T-helper 9 cell (primary cell): ENCODE data around the gene SLC52A3.

Experiments
- DNase-seq: peaks from one replicate; pipeline ENCODE4 v3.0.0-alpha.2; 2020

The SLC52A3 gene

DNA sequence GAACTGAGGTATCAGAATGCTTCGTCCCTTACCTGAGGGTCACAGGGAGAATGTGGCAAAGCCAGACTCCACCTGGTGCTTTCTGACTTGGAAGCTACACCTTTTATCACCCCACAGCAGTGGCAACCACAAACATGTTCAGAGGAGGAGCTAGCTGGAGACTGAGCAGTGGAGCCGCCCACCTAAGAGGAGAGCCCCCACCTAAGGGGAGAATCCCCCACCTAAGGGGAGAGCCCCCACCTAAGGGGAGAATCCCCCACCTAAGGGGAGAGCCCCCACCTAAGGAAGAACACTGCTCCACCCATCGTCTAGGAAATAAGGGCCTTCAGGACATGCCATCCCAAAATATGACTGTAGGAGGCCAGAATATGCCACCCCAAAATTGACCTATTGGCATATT, 4.0 kb downstream of the SLC52A3 start:
- DNase-seq, result no peak

DNA sequence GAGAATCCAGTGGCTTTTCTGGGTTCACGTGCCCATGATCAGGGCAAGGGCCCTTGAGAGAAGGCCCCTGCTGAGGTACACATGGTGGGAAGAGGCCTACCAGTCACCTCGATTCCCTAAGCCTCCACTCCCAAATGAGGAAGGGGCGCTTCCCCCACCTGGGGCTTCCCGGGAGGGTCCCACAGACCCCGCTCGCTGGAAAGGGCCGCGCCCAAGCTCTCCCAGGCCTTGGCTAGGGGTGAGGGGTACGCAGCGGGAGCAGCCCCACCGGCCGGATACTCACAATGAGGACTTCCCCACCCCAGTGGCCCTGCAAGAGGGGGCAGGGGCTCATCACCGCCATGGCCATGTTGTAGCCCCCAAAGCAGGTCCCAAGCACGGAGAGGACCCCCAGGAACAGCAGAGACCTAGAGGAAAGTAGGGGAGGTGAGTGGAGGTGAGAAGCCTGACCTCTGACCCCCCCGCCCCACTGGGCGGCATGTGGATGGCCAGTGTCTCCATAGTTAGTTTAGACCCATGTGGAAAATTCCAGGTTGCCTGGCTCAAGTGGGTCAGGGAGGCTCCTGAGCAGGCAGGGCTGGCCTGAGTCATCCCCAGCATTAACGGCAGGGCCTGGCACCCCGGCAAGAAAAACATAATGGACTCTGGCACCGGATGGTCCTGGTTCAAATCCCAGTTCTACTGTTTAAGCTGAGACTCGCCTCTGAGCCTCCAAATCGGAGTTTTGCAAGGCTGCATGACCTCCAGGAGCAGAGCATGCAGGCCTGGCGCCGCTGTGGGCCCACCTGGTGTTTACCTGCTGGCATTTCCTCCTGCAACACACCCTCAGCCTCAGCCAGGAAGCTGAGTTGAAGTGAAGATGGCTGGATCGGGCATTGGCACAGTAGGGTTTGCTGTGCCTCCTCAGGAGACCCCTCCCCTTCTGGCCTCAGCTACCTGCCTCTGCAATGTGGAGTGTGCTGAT, 6.6 kb downstream of the SLC52A3 start:
- no peak for DNase-seq

DNA sequence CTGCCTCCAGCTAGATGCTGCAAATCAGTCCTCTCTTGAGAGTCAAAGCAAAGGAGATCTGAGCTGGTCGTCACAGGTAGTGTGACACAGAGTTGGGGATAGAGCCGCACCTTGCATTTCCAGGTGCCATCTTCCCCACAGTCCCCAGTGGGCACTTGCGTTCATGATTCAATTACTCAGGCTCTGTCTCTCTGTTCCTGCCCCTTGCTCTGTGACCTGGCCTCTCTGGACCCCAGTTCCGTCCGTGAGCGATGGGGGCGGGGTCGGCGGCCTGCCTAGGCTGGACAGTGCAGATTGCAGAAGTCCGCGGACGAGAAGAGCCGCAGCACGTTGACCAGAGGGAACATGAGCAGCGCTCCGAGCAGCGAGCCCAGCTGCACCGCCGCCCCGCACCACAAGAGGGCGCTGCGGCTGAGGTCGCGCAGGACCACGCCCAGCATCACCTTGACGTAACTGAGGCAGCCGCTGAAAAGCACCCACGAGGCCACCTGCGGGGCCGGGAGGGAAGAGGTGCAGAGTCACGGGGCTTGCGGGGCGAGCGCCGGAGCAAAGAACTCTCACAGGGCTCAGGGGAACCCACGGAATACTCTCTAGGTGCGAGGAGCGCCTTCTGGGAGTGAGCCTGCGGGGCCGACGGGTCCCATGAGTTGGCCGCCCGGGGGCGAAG, 7.4 kb downstream of the SLC52A3 start:
- DNase-seq, result peak; percentile 5

DNA sequence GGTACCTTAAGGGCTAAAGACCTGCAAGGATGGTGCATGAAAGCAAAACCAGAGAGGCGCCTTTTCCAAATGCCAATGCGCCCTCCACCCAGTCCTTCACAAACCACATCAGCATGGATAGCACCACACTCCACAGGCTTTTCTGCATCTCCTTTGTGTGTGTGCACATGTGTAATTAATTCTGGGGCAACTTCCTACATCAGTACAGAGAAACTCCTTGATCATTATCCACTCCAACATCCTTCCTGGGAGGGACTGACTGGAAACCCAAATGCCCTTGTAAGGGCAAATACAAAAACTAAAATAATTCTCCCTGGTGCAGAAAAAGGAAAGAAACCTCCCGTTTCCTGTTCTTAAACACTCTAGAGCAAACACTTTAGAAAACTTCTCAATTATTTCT, 10.8 kb downstream of the SLC52A3 start:
- DNase-seq, result no peak

DNA sequence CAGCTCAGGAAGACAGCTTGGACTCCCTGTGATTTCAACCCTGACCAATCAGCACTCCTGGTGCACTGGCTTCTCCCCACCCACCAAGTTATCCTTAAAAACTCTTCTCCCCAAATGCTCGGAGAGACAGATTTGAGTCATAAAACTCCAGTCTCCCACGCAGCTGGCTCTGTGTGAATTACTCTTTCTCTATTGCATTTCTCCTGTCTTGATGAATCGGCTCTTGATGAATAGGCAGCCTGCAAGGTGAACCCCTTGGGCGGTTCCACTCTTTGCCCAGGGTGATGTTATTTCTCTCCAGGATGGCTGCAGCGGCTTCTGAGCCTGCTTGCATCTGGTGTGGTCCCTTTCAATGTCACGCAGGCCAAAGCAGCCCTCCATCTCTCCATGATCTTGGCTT, 12.4 kb downstream of the SLC52A3 start:
- no peak for DNase-seq

DNA sequence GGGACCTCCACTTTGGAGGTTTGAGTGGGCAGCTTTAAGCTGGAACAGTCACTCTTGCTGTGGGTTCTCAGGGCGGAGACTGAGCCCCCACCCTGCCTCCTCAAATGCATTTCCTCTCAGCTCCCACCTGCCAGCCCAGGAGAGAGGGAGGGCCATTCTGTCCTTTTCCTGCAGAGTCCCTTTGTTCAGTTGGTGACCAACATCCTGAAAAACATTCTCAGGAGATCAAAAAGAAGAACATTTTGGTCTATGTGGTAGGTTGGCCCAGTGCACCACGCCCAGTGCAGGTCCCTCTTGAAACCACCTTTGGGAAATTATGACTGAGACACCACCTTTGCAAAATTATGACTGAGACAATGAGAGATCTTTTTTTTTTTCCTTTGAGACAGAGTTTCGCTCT, 13.4 kb downstream of the SLC52A3 start:
- no peak for DNase-seq

DNA sequence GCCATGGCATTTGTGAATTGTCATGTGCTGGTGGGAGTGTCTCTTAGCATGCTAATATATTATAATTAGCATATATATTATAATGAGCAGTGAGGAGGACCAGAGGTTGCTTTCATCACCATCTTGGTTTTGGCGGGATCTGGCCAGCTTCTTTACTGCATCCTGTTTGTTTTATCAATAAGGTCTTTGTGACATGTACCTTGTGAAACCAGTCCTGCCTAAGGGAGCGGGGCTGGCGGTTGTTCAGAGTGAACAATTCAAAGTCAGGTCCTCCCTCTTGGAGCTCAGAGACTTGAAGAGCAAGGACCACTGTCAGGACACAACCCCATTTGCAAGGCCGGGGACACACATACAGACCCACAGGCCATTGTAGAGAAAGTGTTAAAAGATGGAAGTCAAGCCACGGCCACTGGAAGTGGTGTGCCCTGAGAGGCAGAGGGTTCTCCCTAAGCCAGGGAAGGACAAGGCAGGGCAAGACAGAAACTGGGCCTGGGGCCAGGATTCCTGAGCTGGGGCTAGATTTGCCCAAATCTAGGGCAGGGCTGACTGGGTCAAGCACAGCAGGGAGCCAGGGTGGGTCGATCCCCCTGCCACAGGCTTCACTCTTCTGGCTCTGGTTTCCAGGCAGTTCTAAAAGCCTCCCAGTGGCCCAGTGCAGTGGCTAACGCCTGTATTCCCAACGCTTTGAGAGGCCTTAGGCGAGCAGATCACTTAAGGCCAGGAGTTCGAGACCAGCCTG, 14.2 kb downstream of the SLC52A3 start:
- DNase-seq, result no peak

DNA sequence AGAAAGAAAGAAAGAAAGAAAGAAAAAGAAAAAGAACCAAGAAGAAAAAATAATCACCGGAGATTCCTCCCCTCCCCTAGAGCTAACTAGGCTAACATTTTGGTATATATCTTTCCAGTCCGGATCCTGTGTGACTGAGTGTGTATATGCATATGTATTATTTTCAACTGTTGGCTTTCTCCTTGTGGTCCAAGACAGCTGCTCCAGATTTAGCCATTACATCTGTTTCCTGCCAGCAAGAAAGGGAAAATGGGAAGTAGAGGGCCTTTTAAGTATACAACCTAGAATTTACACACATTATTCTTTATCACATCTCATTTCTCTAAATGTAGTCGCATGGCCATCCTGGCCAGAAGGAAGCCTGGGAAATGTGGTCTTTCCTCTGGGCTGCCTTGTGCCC, 15.2 kb downstream of the SLC52A3 start:
- DNase-seq, result no peak

DNA sequence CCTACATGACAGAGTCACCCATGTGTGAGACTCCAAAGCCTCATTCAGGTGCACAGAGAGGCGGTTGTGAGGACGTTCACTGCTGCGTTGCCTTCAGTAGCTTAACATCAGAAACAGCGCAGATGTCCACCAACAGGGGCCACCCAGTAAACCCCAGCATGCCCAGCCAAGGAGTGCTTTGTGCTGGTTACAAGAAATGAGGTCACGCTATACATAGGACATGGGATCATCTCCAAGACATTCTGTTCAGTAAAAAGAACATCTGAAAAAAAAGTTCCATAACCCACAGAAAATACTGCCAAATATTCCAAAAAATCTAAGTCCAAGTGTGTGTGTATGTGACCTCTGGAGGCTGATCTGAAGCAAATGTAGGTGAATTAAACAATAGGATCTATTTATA, 16.0 kb downstream of the SLC52A3 start:
- no peak for DNase-seq

DNA sequence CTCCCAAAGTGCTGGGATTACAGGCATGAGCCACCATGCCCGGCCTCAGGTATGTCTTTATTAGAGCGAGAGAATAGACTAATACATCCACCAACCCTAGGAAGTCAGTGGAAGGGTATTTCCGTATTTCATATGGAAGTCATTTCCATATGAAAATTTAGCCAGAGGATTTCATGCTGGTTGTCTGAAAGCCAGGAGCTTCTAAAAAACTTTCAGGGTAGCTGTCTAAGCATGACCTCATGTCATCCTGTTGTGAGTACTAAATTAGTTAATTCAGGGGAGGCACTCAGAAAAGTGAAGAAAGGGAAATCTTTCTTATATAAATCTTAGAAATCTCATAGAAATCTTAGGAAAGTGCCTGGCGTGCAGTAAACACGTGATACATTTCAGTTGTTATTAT, 16.5 kb downstream of the SLC52A3 start:
- no peak for DNase-seq

DNA sequence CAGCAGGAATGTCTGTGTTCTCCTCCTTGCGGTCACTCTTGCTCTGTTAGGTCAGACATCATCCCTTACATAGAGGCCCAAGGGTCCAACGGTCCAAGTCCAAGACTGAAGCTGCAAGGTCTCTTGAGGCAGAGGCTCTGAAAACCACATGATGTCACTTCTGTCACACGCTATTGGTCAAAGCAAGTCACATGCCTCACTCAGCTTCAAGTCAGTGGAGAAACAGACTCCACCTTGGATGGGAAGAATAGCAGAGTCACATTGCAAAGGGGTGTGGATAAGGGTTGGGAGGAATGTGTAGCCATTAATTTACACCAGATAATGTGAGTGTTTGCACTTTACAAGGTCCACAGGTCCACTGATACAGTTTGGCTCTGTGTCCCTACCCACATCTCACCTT, 17.5 kb downstream of the SLC52A3 start:
- DNase-seq, result no peak

DNA sequence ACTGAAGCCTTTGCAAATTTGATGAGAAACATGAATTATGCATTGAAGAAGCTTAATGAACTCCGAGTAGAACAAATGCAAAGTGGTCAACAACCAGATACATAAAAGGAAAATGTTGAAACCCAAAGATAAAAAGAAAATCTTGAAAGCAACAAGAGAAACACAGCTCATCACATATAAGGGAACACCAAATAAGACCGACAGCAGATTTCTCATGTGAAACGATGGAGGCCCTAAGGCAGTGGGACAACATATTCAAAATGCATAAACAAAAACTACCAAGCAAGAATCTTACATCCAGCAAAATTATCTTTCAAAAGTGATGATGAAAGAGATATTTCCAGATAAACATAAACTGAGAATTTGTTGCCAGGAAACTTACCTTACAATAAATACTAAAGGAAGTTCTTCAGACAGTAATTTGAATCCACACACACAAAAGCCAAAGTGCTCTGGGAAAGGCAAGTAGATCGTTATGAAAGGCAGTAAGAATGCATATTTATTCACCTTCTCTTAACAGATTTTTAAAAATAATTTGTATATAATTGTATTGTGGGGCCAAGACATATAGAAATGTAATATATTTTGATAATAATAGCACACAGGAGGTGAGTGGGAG, 22.5 kb downstream of the SLC52A3 start:
- DNase-seq, result no peak

DNA sequence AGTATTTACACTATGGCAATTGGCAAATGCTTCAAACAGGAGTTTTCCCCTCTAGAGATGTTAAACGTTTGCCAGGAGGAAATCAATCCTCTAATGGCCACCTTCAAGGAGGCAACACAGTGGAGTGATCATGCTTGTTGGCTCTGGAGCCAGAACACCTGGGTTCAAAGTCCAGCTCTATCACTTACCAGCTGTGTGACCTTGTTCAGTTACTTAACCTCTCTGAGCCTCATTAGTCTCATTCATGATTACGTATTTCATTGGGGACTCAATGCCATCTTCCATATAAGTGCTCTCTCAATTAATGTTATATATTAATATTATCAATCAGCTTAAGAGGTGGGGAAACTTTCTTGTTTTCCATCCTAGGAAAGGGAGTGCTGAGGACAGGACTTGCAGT, 26.1 kb downstream of the SLC52A3 start:
- no peak for DNase-seq

DNA sequence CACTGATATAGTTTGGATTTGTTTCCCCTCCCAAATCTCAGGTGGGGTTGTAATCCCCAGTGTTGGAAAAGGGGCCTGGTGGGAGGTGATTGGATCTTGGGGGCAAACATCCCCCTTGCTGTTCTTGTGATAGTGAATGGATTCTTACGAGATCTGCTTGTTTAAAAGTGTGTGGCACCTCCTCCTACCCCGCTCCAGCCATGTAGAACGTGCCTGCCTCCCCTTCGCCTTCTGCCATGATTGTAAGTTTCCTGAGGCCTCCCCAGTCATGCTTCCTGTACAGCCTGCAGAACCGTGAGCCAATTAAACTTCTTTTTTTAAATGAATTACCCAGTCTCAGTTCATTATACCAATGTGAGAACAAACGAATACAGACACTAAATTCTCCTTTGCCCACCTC, 26.7 kb downstream of the SLC52A3 start:
- DNase-seq, result no peak

DNA sequence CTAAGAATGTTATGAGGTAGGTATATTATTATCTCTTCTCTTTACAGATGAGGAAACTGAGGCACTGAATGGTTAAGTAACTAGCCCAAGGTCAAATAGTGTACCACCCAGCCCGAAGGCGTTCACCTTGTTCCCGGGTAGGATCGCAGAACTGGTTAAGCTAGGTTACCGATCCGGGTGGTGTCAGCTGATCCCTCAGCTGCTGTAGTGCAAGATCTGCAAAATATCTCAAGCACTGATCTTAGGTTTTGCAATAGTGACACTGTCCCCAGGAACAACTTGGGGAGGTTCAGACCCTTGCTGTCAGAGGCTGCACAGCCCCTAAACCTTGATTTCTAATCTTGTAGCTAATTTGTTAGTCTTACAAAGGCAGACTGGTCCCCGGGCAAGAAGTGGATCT, 28.1 kb downstream of the SLC52A3 start:
- DNase-seq, result no peak

DNA sequence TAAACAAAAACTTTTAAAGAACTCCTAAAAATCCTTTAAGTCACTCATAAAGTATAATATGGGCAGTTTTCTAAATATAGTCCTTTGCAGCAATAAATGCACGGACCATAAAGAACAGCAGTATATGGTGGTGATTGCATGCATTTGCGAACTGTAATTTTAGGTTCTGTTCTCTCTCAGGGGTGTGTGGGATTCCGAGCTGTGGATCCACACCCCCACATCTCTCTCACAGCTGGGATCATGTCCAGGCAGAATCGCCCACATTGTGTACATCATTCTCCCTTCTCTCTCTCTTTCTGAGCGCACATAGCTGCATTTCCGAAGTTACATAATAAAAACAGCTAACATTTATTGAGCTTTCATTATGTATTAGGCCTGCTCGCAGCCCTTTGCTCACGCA, 28.6 kb downstream of the SLC52A3 start:
- no peak for DNase-seq

DNA sequence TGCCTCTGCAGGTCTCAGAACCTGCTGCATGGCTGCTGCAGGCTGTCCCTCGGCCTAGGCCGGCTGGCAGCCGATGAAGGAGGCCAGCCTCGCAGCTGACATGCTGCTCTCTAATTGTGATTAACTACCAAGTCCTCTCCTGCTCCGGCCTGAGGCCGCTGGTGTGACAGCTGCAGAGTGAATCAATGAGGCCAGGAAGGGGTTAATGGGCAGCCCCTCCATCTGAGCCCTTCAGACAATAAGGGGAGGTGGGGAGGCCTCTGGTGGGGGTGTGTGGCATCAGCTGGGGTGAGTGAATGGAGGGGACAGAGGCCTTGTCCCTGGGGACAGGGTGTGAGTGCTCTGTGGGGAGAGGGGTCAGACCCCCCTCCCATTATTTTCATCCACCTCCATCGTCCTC, 34.4 kb downstream of the SLC52A3 start:
- no peak for DNase-seq

DNA sequence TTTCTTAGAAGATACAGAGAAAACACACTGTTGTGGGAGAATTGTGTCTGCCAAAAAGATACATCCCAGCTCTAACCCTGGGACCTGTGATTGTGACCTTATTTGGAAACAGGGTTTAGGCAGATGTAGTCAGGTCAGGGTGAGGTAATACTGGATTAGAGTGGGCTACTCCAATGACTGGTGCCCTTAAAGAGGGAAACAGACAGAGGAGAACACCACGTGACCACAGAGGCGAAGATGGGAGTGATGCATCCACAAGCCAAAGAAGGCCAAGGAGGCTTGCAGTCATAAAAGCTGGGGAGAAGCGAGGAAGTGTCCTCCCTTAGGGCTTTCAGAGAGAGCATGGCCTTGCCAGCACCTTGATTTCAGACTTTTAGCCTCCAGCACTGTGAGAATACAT, 35.6 kb downstream of the SLC52A3 start:
- DNase-seq, result no peak

DNA sequence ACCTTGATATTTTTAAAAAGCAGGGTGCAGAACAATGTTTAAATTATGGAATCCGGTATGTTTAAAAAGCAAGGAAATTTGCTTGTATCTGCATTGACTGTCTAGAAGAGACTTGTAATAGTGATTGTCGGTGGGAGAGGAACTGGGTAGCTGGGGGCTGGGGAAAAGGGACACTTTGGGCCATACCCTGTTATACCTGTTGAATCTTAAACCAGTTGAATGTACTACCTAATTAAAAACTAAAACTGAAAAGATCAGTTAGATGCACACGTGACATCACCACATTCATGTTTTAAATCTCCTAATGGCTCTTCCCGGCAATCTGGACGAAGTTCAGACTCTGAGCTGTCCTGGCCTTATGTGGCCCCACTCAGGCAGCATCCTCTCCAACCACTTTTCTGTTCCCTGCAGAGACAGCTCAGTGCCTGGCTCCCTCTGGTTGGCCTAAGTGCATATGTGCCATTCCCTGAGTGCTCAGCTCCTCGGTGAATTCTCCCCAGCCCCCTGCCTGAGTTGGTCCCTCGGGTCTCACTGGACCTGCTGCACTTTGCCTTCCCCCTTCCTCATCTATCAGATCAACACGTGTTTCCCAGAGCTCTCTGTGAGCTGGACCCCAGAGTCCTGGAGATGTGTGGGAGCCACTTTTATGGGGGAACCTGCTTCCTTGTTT, 36.3 kb downstream of the SLC52A3 start:
- no peak for DNase-seq

DNA sequence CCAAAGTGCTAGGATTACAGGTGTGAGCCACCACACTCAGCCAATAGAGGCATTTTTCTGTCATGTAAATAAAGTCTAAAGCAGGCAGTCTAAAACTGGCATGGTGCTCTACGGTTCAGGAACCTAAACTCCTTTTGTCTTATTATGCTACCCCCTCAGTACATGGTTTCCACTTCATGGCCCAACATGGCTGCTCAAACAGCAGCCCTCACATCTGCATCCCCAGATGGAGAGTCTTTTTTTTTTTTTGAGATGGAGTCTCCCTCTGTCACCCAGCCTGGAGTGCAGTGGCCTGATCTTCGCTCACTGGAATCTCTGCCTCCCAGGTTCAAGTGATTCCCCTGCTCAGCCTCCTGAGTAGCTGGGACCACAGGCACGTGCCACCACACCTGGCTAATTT, 38.3 kb downstream of the SLC52A3 start:
- DNase-seq, result no peak

DNA sequence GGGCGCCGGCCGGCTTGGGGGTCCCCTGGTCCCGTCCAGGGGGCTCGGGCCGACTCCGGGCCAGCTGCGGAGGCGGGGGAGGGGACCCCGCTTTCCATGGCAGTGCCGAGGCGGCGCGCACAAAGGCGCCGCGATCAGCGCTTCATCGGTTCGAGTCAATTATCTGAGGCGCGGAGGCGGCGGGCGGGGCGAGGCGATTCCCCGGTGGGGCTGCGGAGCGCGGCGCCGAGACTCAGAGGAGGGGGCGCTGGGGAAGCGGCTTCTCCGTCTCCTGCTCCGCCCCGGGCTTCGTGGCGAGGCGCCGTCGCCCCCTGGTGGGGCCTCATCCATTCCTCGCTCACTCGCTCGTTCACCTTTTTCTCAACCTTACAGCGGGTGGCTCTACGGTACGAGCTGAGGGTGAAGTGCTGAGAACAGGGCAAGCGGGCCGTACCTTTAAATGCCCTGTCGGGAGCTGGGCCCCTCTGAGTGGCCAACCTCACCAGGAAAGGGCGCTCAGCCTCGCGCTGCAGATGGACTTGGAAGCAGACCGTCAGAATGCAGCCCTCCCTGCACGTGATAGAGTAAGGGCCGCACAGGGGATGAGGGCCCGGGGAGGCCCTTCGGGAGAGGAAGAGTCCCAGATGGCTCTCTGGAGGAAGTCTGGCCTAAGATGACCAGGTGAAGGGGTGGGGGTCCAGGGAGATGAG, 39.9 kb downstream of the SLC52A3 start:
- DNase-seq, result no peak

DNA sequence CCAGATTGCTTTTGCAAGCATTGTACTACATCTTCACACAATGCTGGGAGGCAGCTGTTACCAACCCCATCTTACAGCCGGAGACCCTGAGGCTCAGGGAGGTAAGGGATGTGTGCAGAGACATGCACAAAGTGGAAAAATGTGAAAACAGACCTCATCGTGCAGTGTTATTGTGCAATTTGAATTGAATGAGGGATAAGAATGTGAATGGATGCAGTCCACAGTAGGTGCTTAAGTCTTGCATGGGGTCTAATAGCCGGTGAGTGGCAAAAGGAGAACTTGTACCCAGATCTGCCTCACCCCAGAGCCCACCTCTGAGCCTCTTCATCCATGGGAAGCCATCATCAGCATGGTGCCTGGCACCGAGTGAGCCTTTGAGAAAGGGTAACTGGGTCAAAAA, 42.1 kb downstream of the SLC52A3 start:
- no peak for DNase-seq
